GM21528 (cell line): Measurements from ENCODE around the gene TBC1D14.
"Not testable (repeated sequence)": the region's sequence is repeated elsewhere in the genome, so short reads cannot be mapped to it uniquely, and the experiment has no call there.

Source experiments
- ATAC-seq: cut with Tn5 transposase; IDR thresholded peaks from one replicate; pipeline ENCODE4 v1.9.1; 2021; ENCODE audit warnings: mild to moderate bottlenecking, moderate library complexity; ENCODE audit not compliant: unreplicated experiment, low FRiP score

TBC1D14 gene

DNA sequence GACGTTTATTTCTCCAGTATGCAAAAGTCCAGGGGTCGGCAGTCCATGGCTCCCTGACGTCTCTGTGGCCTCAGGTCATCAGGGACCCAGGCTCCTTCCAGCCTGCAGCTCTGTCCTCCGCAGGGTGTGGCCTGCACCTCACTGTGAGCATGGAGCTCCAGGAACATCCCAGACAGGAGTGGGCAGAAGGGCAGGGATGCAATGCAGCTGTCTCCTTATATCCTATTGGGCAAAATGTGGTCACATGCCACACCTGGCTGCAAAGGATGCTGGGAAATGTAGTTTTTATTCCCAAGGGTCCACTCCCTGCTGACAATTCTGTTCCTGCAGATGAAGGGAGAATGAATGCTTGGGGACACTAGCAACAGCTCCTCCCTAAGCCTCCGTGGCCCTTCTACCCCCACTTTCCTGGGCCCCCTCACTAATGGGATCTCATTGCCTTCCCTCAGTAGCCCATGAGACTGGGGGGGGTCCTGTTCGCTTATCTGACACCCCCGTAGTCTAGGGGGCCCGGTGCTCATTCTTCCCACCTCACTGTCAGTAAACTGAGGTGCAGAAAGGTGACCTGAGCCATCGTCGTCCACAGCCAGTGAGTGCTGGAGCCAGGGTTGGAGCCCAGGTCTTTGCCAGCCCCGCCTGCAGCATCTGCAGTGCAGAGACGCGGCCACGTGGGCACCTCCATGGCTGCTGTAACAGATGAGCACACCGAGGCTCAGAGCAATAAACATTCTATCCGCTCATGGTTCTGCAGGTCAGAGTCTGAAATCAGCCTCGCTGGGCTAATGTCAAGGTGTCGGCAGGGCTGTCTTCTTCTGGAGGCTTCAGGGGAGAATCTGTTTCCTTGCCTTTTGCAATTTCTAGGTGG lies 164.1 kb downstream of the TBC1D14 start:
- ATAC-seq: no peak

DNA sequence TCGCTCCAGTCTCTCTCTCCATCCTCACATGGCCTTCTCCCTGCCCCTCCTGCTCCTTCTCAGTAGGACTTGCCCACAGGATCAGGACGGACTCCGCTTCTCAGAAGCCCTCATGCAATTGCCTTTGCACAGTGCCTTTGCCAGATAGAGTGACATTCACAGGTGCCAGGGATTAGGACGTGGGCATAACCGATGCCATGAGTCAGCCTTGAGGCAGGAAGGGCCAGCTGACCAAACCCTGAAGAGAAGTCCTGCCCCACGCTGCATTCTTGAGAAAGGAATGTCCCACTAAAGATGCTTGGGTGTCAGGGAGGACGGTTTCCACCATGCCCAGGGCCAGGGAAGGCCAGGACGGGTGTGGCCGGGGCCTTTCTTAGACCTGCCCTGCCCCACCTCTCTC lies 164.8 kb downstream of the TBC1D14 start:
- no peak for ATAC-seq

DNA sequence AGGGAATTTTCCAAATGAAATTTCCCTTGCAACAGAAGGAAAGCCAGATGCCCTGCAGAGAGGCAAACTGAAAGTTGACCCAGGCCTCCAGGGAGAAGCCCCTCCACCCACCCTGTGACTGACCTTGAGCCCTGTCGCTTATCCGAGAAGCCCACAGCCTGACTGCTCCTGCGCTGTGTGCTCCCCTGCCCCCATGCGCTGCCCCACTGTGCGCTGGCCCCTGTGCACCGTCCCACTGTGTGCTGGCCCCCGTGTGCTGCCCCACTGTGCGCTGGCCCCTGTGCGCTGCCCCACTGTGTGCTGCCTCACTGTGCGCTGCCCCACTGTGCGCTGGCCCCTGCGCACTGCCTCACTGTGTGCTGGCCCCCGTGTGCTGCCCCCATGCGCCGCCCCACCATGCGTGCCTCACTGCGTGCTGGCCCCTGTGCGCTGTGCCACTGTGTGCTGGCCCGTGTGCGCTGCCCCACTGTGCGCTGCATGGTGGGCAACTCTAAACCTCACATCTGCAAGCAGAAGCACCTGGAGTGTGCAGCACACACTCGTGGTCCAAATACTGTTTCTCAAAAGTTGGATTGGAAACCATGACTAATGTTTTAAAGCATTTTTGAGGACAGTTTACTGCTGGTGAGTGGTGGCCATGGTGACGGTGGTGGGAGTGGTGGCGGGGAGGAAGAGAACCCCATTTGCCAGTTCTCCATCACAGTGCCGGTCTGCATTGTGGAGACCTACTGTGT lies 166.5 kb downstream of the TBC1D14 start:
- ATAC-seq: no peak

DNA sequence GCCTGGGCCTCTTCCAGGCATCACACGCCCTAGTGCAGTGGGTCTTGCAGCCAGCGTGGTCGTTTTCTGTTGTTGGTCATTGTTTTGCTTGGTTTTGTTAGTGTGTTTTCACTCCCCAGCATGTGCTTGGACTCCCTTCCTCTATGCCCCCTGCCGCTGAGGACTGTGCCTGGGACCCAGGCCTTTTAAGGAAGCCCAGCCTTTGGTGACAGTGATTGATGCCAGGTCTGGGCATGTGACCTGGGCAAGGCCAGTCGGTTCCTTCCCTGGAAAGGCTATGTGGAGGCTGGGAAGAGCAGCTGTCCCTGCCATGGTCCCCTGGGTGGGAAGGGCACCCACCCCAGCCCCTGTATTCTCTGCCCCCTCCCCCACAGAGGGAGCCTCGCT lies 167.1 kb downstream of the TBC1D14 start:
- ATAC-seq: no peak

DNA sequence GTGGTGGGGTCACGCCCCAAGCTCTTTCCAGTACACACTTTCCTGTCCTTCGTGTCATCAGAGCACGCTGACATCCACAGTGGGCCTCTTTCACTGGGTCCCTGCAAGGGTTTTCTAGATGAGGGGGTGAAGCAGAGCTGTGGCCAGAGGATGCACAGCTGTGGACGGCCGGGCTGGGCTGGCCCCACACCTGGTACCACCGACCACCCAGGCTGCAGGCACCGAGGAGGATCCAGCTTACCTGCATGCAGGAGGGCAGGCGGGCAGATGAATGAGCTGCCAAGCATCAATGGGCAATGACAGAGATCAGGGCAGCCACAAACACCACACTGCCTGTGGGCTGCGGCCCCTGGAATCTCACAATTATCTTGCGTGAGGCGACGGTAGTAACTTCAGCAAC lies 167.7 kb downstream of the TBC1D14 start:
- ATAC-seq: no peak

DNA sequence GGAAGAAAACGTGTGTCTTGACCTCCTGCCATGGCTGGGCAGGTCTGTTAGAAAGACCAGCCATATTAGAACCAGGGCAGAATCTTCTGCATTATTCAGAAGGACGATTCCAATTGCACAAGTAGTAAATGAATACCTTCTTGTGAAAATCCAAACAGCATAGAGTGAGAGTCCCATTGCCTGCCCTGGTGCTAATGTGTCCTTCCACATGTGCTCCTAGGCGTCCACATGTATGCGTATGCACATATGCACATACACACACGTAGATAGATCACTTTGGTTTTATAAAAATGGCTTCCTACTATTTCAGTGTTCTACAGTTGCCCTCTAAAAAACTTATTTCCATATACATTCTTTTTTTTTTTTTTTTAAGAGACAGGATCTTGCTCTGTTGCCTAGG lies 168.4 kb downstream of the TBC1D14 start:
- no peak for ATAC-seq

DNA sequence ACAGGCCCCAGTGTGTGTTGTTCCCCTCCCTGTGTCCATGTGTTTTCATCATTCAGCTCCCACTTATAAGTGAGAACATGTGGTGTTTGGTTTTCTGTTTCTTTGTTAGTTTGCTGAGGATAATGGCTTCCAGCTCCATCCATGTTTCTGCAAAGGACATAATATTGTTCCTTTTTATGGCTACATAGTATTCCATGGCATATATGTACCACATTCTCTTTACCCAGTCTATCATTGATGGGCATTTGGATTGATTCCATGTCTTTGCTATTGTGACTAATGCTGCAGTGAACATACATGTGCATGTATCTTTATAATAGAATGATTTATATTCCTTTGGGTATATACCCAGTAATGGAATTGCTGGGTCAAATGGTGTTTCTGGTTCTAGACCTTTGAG lies 169.9 kb downstream of the TBC1D14 start:
- ATAC-seq: not testable (repeated sequence)

DNA sequence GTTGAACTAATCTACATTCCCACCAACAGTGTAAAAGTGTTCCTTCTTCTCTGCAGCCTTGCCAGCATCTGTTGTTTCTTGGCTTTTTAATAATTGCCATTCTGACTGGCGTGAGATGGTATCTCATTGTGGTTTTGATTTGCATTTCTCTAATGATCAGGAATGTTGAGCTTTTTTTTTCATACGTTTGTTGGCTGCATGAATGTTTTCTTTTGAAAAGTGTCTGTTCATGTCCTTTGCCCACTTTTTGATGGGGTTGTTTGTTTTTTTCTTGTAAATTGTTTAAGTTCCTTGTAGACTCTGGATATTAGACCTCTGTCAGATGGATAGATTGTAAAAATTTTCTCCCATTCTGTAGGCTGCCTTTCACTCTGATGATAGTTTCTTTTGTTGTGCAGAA lies 170.3 kb downstream of the TBC1D14 start:
- ATAC-seq: not testable (repeated sequence)
